ENCODE data around the gene TECPR1. TPM values are rescaled to one million over a fixed set of nuclear protein-coding genes. Genes with fewer than 3 reads are reported as not detected.

Gene TECPR1
- total RNA-seq, 2 donors from 2014 or later = 19.7 to 28.3 TPM

DNA sequence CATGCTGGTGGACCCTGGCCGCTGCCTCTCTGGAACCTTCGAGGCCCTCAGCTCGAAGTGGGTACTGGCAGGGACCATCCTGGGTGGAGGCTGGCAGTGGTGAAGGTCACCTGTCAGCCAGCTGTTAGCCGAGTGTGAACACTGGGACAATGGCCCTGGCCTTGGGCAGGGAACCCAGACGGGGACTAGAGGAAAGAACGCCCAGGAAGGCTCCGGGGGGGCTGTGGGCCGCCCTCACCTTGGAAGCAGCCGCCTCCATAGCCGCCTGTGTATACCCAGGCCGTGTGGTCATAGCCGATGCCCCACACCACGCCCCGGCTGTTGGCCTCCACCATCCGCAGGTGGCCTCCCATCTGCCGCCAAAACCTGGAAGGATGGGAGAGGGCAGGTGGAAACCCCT, 23.2 kb downstream of the TECPR1 start:
- peak overlapping the region; percentile 72 to 87 (median 82) for H3K27ac ChIP-seq
- DNase-seq = peak; percentile 90 to 93 (median 92)
- ATAC-seq = peak; percentile 93
- no peaks in the 10 kb centered on the region for H3K27me3 ChIP-seq
- no peaks in the 10 kb centered on the region for H3K9me3 ChIP-seq
- intact Hi-C loops (cut with DNase I) = no loop called here
- WGBS, 2 donors = 65% methylated on average over 16 of the region's 16 CpGs; no CpG with 5 or more reads in 1 of the 2 donors
- TF ChIP-seq, protein P1, sequence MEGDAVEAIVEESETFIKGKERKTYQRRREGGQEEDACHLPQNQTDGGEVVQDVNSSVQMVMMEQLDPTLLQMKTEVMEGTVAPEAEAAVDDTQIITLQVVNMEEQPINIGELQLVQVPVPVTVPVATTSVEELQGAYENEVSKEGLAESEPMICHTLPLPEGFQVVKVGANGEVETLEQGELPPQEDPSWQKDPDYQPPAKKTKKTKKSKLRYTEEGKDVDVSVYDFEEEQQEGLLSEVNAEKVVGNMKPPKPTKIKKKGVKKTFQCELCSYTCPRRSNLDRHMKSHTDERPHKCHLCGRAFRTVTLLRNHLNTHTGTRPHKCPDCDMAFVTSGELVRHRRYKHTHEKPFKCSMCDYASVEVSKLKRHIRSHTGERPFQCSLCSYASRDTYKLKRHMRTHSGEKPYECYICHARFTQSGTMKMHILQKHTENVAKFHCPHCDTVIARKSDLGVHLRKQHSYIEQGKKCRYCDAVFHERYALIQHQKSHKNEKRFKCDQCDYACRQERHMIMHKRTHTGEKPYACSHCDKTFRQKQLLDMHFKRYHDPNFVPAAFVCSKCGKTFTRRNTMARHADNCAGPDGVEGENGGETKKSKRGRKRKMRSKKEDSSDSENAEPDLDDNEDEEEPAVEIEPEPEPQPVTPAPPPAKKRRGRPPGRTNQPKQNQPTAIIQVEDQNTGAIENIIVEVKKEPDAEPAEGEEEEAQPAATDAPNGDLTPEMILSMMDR (IDR thresholded peaks at IDR 0.05) = no peak
- TF ChIP-seq POLR2A (IDR thresholded peaks at IDR 0.05) = peak in 1 of 3 donors; percentile 14
- H3K4me3 ChIP-seq = no peak overlapping the region
- no peaks in the 10 kb centered on the region for H3K36me3 ChIP-seq (replicated peaks in 1 of 2; ENCODE audit: insufficient read depth in 1 of 2, low read depth in 2 of 2)
- peaks cover 28% of the 10 kb centered on the region for H3K4me1 ChIP-seq

DNA sequence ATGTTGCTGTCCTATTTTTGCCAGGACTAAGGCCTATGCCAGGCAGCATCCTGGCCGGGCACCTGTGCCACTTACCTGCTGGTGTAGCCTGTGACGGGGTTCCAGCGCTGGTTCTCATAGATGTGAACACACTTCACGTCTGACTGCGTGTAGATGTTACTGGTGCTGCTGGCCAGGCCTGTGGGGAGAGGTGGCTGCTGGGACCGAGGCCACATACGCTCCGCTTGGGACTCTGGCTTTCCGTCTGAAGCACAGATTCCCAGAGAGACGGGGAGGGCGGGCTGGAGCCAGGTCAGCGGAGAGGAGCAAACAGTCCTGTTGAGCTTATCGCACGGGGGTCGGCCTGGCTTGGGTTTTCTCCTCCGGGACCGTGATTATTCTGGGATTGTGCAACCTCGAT, 24.1 kb downstream of the TECPR1 start:
- Histone ChIP-seq H3K9me3 (no peaks in the 10 kb centered on the region), H3K36me3 (replicated peaks in 1 of 2; ENCODE audit: insufficient read depth in 1 of 2, low read depth in 2 of 2) (no peaks in the 10 kb centered on the region), H3K27me3 (no peaks in the 10 kb centered on the region), H3K27ac (peak overlapping the region; percentile 72 to 87 (median 82)), H3K4me3 (no peak overlapping the region), H3K4me1 (peaks cover 28% of the 10 kb centered on the region)
- TF ChIP-seq, protein P1 (IDR thresholded peaks at IDR 0.05) = no peak
- no peak for TF ChIP-seq POLR2A (IDR thresholded peaks at IDR 0.05)
- DNase-seq (peak; percentile 58 to 66 (median 61)), ATAC-seq (peak; percentile 34)
- WGBS, 2 donors = 53 to 67% methylated on average over 13 to 18 of the region's 18 CpGs
- intact Hi-C loops (cut with DNase I) = no loop called here

DNA sequence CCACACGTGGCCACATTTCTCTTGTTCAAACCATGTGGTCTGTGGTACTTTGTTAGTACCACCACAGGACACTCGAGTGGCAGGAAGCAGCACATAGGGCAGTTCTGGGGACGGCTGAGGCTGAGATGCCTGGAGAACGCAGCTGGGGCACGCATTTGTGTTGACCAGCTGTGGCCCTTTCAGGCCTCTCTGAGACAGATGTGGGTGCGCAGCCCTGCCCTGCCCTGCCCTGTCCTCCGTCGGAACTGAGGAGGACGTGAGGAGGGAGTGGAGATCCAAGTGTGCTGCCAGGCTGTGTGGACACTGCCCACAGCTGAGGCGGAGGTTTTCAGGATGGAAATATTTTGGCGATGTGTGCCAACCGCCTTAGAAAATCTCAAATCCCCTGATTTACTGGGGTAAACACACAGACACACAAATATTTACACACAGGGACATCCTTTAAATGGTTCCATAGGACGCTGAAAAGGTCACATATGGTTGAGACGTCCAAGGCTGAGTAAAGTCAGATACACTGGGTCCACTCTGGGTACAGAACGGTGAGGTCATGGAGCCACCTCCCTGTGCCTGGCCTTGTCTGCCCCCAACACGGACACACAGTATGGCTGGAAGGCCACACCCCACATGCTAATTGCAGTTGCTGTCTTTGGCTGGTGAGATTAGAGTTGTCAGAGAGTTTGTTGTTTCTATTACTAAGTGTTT, 26.0 kb downstream of the TECPR1 start:
- Histone ChIP-seq H3K9me3 (no peaks in the 10 kb centered on the region), H3K27me3 (no peaks in the 10 kb centered on the region), H3K36me3 (replicated peaks in 1 of 2; ENCODE audit: insufficient read depth in 1 of 2, low read depth in 2 of 2) (peaks cover 0 to 5% of the 10 kb centered on the region in 2 donors), H3K27ac (no peak overlapping the region), H3K4me1 (peaks cover 28% of the 10 kb centered on the region), H3K4me3 (no peak overlapping the region)
- TF ChIP-seq, protein P1 (IDR thresholded peaks at IDR 0.05) = no peak
- TF ChIP-seq POLR2A (IDR thresholded peaks at IDR 0.05) = no peak
- no peak for ATAC-seq
- no peak for DNase-seq
- intact Hi-C loops (cut with DNase I) = no loop called here
- WGBS, 2 donors = 84 to 86% methylated on average over 15 to 16 of the region's 16 CpGs

DNA sequence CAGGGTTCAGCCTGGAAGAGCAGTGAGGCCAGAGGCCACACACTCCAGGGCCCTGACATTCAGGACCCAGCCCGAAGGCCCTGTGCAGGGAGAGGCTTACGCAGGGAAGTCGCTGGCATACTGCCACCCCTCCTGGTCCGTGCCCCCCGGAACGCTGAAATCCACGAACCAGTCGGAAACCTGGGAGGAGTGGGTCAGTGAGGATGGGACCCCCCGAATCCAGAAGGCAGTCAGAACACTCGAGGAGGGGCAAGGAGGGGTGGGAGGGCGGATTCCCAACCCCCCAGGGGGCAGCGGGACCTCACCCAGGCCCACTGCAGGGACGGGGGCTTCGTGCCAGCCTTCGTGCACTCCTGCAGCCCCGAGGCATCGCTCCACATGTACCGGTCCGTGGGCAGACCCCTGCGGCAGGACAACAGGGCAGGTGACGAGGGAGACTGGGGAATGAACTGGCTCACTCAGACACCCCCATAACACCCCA, 27.3 kb downstream of the TECPR1 start:
- Histone ChIP-seq H3K27me3 (no peaks in the 10 kb centered on the region), H3K9me3 (no peaks in the 10 kb centered on the region), H3K4me1 (peaks cover 25% of the 10 kb centered on the region), H3K4me3 (no peak overlapping the region), H3K27ac (no peak overlapping the region), H3K36me3 (replicated peaks in 1 of 2; ENCODE audit: insufficient read depth in 1 of 2, low read depth in 2 of 2) (peaks cover 0 to 5% of the 10 kb centered on the region in 2 donors)
- TF ChIP-seq POLR2A (IDR thresholded peaks at IDR 0.05) = no peak
- TF ChIP-seq, protein P1 (IDR thresholded peaks at IDR 0.05) = no peak
- no peak for ATAC-seq
- intact Hi-C loops (cut with DNase I) = no loop called here
- DNase-seq = no peak
- WGBS, 2 donors = 87% methylated on average over 19 of the region's 21 CpGs; no CpG with 5 or more reads in 1 of the 2 donors
